Measurements from ENCODE around the gene CDK13.

- TF ChIP-seq USF2 (CRISPR knock-in tag; IDR thresholded peaks at IDR 0.05) (no peak), KDM1A (IDR thresholded peaks at IDR 0.05) (no peak), NFXL1 (CRISPR knock-in tag; IDR thresholded peaks at IDR 0.05) (no peak), FIP1L1 (IDR thresholded peaks at IDR 0.05; ENCODE audit: low read depth, low read length, poor library complexity, severe bottlenecking) (no peak), ZNF644 (tag; IDR thresholded peaks at IDR 0.05; ENCODE audit: low read depth) (no peak), ZNF431 (CRISPR knock-in tag; IDR thresholded peaks at IDR 0.05) (no peak), CTCF (IDR thresholded peaks at IDR 0.05 in 2 of 3, conservative IDR thresholded peaks at IDR 0.05 in 1 of 3; ENCODE audit: insufficient read depth in 2 of 3, low read depth in 1 of 3, low read length in 3 of 3) (no peak), POLR2A (conservative IDR thresholded peaks at IDR 0.05) (no peak), ZNF134 (CRISPR knock-in tag; conservative IDR thresholded peaks at IDR 0.05) (no peak), ELF4 (CRISPR knock-in tag; IDR thresholded peaks at IDR 0.05) (no peak), ZNF282 (CRISPR knock-in tag; IDR thresholded peaks at IDR 0.05) (no peak), NR2C1 (IDR thresholded peaks at IDR 0.05) (no peak), NR2C1 (tag; IDR thresholded peaks at IDR 0.05) (no peak)
Measured at GRCh38 chr7:39985398-39985918, 35.4 kb downstream of the CDK13 start.
